ENCODE data around the gene OR10G8.

- no peak for TF ChIP-seq CTCF (IDR thresholded peaks at IDR 0.05)
- no peak for TF ChIP-seq POLR2A (IDR thresholded peaks at IDR 0.05)
Observed at GRCh38 chr11:124075492-124075840, 48.9 kb downstream of the OR10G8 start.

Data from lower leg skin (tissue), 3 donors.